Activated naive CD4-positive, alpha-beta T cell treated with Interleukin-2 at 50 U/mL for 16 hours (primary cell): ENCODE measurements around the gene WNT7B.

Experiments
- DNase-seq: peaks from one replicate; pipeline ENCODE4 v3.0.0-alpha.2; 2020

WNT7B gene

GRCh38 chr22:45977003-45977411, at the start of gene WNT7B:
WNT7B (minus strand) TSS chr22:45977162; CDS start chr22:45976754, 408 bp downstream.
- DNase-seq = peak; percentile 7

DNA sequence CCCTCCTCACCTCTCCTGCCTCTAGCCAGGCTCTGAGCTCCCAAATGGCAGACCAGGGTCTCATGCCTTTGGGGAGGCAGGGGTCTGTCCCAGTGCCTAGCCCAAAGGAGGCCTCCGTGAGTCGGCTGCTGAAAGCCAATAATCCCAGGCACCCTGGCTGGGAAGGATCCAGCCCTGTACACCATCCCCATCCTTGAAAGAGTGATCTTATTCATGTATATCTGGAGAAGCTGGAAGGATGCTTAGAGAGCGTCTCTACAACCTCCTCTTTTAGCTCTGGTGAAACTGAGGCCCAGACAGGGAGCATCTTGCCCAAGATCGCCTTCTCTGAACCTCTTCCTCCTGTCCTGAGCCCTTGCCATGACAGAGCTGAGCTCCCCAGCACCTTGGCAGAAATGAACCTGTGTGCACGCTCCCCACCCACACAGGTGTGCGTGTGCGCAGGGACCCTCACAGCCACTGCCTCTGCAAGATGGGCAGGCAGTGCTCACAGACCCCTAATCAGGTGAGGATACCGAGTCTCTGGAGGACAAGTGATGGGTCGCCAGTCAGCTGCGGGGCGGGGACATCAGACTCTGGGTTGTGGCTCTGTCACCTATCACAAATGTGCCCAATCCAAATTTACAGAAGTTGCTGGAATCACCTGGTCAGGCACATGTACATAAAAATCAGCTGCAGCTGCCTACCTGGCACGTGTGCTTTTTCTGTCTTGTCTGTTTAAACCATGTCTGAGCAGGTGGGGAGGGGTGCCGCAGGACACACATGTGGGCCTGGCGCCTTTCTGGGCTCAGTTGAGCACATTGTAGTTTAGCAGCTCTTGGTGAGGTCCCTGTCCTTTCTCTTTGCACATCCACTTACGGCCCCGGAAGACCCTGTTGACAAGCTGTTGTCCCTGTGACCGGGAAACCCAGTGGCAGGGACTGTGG, 49.3 kb upstream of the WNT7B start:
- no peak for DNase-seq

GRCh38 chr22:46025225-46025972, 48.4 kb upstream of the WNT7B start:
- no peak for DNase-seq

DNA sequence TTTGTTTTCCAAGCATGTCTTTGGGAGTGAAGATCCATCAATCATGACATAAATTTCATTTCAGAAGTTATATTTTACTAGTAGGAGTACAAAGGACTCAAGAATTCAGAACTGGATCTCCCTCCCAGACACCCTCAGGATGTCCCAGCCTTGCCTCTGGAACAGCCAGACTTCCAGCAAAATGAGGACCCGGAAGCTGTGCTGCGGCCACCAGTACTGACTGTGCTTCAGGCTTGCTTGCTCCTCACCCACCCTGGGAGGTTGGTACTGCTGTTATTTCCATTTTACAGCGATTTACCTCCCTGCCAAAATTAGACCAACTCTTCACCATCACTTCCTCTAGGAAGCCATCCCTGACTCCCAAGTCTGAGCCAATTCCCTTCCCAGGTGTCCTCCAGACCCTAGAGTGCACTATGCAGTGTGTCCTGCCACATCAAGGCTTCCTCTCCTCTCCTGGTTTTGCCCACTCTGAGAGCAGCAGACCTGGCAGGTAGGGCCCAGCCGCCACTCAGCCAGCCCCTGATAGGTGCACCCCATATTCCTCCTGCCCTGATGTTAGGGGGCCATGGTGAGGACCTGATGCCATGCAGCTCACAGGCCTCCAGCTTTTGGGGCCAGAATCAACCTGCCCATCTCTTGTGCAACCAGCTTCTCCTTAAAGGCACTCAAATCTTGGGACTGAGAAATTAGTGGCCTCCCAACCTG, 47.3 kb upstream of the WNT7B start:
- DNase-seq = no peak

DNA sequence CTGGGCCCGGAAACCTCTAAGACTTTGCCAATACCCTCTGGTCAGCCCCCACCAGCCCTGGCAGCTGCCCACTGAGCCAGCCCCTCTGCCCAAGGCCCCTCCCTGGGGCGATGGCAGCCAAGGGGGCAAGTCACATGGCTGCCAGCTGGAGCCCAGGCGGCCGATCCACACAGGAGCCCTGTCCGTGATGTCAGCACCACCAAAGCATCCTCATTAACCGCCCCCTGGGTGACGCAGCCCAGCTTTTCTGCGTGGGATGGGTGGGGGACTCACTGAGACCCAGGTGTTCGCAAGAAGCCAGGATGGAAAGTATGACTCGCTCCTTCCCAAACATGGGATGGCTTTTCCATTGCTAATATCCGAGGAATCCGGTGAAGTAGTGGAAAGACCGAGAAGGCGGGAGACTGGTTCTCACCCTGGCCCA, 46.6 kb upstream of the WNT7B start:
- no peak for DNase-seq

- no peak for DNase-seq
Observed at GRCh38 chr22:46022881-46023512, 46.0 kb upstream of the WNT7B start.

- no peak for DNase-seq
Observed at GRCh38 chr22:46021577-46021976, 44.6 kb upstream of the WNT7B start.

GRCh38 chr22:46019351-46019750, 42.4 kb upstream of the WNT7B start:
- DNase-seq = no peak

- no peak for DNase-seq
Observed at GRCh38 chr22:46018859-46019258, 41.9 kb upstream of the WNT7B start.

DNA sequence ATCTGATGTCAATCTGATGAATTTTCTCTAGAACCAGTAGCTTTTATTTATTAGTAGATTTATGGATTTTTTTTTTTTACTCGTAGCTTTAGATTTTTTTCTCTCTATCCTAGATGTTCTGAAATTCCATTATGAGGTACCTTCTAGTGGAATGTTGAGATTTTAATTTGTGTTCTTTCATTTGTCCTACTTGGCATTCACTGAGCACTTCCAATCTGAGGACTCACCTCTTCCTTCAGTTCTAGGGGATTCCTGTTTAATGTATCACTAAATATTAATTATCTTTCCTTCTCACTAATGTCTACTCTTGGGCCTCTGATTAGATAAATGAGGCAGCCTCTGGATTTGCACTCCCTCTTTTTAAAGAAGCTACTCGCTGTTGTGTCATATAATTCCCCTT, 40.2 kb upstream of the WNT7B start:
- no peak for DNase-seq

GRCh38 chr22:46013460-46014416, 36.8 kb upstream of the WNT7B start:
- peak; percentile 93 for DNase-seq

DNA sequence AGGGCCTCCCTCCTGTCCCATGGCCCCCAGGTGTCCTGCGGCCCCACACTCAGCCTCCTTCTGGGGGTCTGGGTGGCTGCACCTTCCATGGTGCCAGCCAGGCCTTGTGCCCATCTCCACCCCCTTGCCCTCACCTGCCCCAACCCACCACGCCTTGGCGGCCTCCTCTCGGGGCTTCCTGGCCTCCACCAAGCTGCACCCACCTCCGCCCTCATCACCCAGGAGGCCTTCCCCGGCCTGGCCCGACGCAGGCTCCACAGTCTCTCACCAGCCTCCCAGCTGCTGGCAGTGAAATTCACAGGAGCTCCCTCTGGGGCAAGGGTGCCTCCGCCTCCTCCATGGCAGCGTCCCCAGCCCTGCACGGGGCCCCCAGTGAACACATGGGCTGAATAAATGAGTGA, 35.9 kb upstream of the WNT7B start:
- no peak for DNase-seq

GRCh38 chr22:46012182-46012880, 35.4 kb upstream of the WNT7B start:
- no peak for DNase-seq

DNA sequence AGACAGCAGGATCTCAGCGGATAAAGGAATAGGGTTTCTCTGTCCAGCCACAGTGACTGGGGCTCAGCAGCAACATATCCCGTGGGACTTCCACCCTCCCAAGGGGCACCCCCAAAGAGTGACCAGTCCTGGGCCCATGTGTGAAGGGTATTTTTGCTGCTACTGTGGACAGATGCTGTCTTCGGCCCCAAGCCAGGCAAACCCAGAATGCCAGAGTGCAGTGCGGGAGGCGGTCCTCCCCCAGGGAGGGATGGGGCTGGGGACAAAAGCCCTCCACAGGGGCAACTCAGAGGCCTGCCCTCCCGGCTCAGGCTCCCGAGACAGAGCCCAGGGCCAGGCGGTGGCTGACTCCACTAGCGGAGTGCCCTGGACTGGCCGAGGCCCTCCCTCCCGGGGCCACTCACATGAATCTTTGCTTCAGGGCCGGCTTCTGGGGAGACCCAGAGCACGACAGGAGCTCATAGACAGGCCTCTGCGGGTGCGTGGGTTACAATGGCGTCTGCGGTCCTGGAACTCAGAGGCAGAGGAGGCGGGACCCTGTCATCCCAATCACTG, 34.7 kb upstream of the WNT7B start:
- no peak for DNase-seq

- DNase-seq = no peak
Observed at GRCh38 chr22:46010951-46011626, 34.1 kb upstream of the WNT7B start.

DNA sequence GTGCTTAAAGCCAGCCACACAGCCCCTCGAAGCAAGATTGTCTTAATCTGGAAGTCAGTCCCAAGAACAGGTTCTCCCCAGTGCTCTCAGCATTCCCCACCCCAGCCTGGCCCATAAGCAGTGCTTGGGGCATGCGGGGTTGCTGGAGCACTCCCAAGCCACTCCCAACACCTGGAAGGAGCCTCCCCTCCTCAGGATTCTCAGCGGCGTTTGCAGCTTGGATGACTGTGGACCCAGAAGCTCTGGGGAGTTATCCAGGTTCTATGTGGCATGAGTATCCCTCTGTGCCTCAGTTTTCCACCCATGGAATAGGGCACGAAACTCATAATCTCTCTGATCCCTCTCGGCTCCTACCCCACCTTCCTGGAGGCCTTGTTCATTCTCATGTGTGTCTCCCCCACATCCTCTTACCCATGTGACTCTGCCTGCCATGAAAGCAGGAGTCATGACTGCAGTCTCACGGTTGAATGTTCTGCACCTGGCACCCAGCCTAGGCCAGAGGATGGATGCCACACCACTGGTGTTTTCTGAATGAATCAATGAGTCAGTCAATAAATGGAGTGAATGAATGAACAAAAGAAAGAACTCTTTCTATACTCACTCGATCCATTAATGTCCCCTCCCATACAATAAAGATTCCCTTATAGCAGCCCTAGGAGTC, 33.4 kb upstream of the WNT7B start:
- no peak for DNase-seq

DNA sequence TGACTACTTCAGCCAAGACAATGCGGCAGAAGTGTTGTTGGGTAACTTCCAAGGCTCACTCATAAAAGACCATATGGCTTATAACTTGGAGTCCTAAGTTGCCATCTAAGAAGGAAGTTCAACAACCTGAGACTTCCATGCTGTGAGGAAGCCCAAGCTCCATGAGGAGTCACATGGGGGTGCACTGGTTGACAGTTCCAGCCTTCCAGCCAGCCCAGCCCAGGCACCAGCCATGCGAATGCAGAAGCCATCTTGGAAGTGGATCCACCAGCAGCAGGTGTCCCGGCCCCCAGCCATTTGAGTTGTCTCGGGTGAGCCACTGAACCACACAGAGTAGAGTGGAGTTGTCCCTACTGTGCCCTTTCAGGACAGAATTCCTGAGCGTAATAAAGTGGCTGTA, 32.8 kb upstream of the WNT7B start:
- DNase-seq = no peak

GRCh38 chr22:46008836-46009596, 32.1 kb upstream of the WNT7B start:
- no peak for DNase-seq

DNA sequence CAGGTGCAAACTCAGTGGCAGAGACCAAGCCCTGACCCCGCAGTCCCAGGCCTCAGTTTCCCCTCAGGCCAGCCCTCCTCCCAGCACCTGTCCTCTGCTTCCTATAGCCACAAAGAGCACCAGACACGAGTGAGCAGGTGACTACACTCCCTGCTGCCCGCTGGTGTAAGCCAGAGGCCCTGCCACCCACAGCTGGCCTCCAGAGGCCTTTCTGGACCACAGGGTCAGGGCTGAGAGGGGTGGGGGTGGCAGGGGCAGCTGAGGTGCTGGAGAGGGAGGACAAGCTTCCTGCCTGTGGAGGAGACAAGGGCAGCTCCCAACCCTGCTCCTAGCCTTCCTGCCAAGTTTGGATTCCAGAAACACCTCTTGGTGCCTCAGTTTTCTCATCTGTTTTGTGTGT, 31.3 kb upstream of the WNT7B start:
- no peak for DNase-seq
